NT2/D1 (cell line): ENCODE measurements around the gene NHSL1.

Source experiments
- DNase-seq: peaks from one replicate; pipeline ENCODE4 v3.0.0-alpha.2; 2011; ENCODE audit warnings: low read depth, low spot score
- H3K27me3 ChIP-seq: 2 replicates; pipeline ENCODE4 v1.6.0; 2011; ENCODE audit warnings: mild to moderate bottlenecking; ENCODE audit not compliant: insufficient read length, insufficient read depth
- H3K36me3 ChIP-seq: 2 replicates; pipeline ENCODE4 v1.6.1; 2011; ENCODE audit warnings: mild to moderate bottlenecking, low read length, mixed read lengths; ENCODE audit not compliant: insufficient read depth, insufficient read length
- H3K4me1 ChIP-seq: 2 replicates; pipeline ENCODE4 v1.5.1; 2011; ENCODE audit not compliant: insufficient read depth, insufficient read length
- H3K4me3 ChIP-seq: 2 replicates; pipeline ENCODE4 v1.5.1; 2011; ENCODE audit warnings: low read depth; ENCODE audit not compliant: insufficient read length
- H3K9ac ChIP-seq: 2 replicates; pipeline ENCODE4 v1.6.0; 2011; ENCODE audit warnings: low read depth; ENCODE audit not compliant: insufficient read length
- H3K9me3 ChIP-seq: 2 replicates; pipeline ENCODE4 v1.5.1; 2011; ENCODE audit warnings: mild to moderate bottlenecking, low read length; ENCODE audit not compliant: insufficient read depth
- SUZ12 ChIP-seq: IDR thresholded peaks from 2 replicates; pipeline ENCODE4 v1.6.1; 2011; ENCODE audit not compliant: insufficient read length, insufficient read depth; ENCODE audit errors: extremely low read depth
- YY1 ChIP-seq: IDR thresholded peaks from 2 replicates; pipeline ENCODE4 v1.6.1; 2011; ENCODE audit not compliant: insufficient read length, insufficient read depth
- ZNF274 ChIP-seq: IDR thresholded peaks from 2 replicates; pipeline ENCODE4 v1.6.1; 2011; ENCODE audit warnings: mild to moderate bottlenecking, low read depth, low read length

NHSL1 gene

GRCh38 chr6:138415125-138415524 is 84.2 kb downstream of the NHSL1 start:
- H3K4me1 ChIP-seq, result no peaks in the 10 kb centered on the region
- TF ChIP-seq YY1, result no peak

DNA sequence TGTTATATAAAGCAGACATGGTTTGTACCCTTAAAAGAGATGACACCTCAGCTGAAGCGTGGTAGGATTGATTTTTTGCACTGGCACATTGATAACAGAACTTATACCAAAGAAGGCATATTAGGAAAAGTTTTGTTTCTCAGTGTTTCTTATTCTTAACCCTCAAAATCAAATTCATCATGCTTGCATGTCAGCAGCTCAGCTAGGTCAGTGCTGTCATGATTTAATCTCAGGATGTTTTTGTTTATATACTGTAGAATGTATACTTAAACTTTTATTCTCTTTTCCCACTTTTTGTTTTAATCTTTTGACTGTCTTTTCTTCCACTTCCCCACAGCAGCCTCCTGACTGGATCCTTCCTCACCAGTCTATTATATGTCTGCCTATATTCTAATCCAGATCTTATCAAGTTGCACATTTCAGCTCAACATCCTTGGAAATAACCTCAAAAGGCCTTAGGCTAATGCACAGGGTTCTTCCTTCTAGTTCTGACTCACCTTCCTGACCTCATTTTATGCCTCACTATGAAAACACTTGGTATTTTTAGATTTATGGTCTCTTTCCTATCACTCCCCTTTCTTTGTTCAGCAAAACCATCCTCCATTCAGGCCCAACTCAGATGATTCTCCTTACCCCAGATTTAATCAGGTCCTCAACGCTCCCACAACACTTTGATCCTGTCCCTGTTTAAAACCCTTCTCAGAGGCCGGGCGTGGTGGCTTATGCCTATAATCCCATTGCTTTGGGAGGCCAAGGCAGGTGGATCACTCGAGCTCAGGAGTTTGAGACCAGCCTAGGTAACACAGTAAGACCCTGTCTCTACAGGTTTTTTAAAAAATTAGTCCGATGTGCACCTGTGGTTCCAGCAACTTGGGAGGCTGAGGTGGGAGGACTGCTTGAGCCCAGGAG is 88.1 kb downstream of the NHSL1 start:
- Histone ChIP-seq H3K27me3 (no peaks in the 10 kb centered on the region), H3K4me3 (no peak overlapping the region), H3K4me1 (no peaks in the 10 kb centered on the region), H3K9me3 (no peaks in the 10 kb centered on the region), H3K36me3 (peaks cover 83% of the 10 kb centered on the region), H3K9ac (no peak overlapping the region)
- TF ChIP-seq YY1 (no peak), SUZ12 (no peak), ZNF274 (no peak)
- DNase-seq, result no peak

More at GRCh38 chr6:138415125-138415524, 84.2 kb downstream of the NHSL1 start:
- H3K4me3 ChIP-seq, result no peak overlapping the region
- peaks cover 58% of the 10 kb centered on the region for H3K36me3 ChIP-seq
- no peaks in the 10 kb centered on the region for H3K9me3 ChIP-seq
- no peak overlapping the region for H3K9ac ChIP-seq
- DNase-seq, result no peak
- no peaks in the 10 kb centered on the region for H3K27me3 ChIP-seq

DNA sequence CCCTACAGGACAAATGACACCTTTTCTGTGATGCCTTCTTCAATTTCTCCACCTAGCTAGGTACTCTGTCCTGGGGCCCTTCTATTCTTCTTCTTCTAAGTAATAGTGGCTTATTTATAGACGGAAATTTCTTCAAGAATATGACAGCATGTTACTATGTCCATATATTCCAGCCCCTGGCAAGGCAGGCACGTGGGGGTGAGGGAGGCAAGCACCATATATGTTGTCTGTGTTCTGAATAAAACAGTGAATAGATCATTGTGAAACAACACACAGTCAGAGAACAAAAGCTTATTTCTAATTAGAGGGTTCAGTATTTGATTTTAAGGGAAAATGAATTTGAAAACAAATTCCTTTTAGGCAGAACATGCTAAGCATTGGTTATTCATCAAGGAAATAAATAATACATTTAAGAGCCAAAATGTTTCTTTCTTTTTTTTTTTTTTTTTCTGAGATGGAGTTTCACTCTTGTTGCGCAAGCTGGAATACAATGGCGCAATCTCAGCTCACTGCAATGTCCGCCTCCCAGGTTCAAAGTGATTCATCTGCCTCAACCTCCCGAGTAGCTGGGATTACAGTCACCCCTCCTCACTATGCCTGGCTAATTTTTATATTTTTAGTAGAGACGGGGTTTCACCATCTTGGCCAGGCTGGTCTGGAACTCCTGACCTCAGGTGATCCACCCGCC is 89.1 kb downstream of the NHSL1 start:
- H3K36me3 ChIP-seq, result peaks cover 85% of the 10 kb centered on the region
- TF ChIP-seq YY1, result no peak
- no peak for TF ChIP-seq SUZ12
- no peak for TF ChIP-seq ZNF274
- no peaks in the 10 kb centered on the region for H3K9me3 ChIP-seq
- no peaks in the 10 kb centered on the region for H3K4me1 ChIP-seq
- no peak for DNase-seq
- no peak overlapping the region for H3K4me3 ChIP-seq
- H3K9ac ChIP-seq, result no peak overlapping the region
- H3K27me3 ChIP-seq, result no peaks in the 10 kb centered on the region

- H3K36me3 ChIP-seq, result peaks cover 51% of the 10 kb centered on the region
- no peaks in the 10 kb centered on the region for H3K9me3 ChIP-seq
- no peaks in the 10 kb centered on the region for H3K27me3 ChIP-seq
- H3K4me1 ChIP-seq, result peaks cover 2% of the 10 kb centered on the region
- no peak overlapping the region for H3K9ac ChIP-seq
- TF ChIP-seq SUZ12, result no peak
- no peak for TF ChIP-seq ZNF274
- no peak for TF ChIP-seq YY1
- no peak overlapping the region for H3K4me3 ChIP-seq
- no peak for DNase-seq
These were observed 92.9 kb downstream of the NHSL1 start for GRCh38 chr6:138406443-138406842.

- Histone ChIP-seq H3K4me3 (no peak overlapping the region), H3K36me3 (peaks cover 49% of the 10 kb centered on the region), H3K9me3 (no peaks in the 10 kb centered on the region), H3K9ac (no peak overlapping the region), H3K4me1 (peaks cover 2% of the 10 kb centered on the region), H3K27me3 (no peaks in the 10 kb centered on the region)
- DNase-seq, result no peak
- TF ChIP-seq SUZ12 (no peak), YY1 (no peak), ZNF274 (no peak)
These were observed 93.4 kb downstream of the NHSL1 start for GRCh38 chr6:138405816-138406413.

- DNase-seq, result no peak
- no peaks in the 10 kb centered on the region for H3K27me3 ChIP-seq
- peak overlapping the region; percentile 83 for H3K9ac ChIP-seq
- no peaks in the 10 kb centered on the region for H3K9me3 ChIP-seq
- peaks cover 2% of the 10 kb centered on the region for H3K4me1 ChIP-seq
- peaks cover 43% of the 10 kb centered on the region for H3K36me3 ChIP-seq
- TF ChIP-seq ZNF274, result no peak
- no peak for TF ChIP-seq YY1
- TF ChIP-seq SUZ12, result no peak
- H3K4me3 ChIP-seq, result peak overlapping the region; percentile 76
These were observed 94.5 kb downstream of the NHSL1 start for GRCh38 chr6:138404666-138405337.
